GM12878 (cell line): ENCODE measurements around the gene KAT2A. TPM values are rescaled to one million over a fixed set of nuclear protein-coding genes. Genes with fewer than 3 reads are reported as not detected.

ENCODE experiments used
- ATAC-seq: fragments of 200-7000 bp; cut with Tn5 transposase; 3 replicates; pipeline ENCODE4 v1.9.1; 2020; ENCODE audit warnings: mild to moderate bottlenecking, moderate library complexity
- BruUV-seq: library from RNA; stranded (reverse); fragments of 400-500 nt; replicated peaks from 2 replicates; lab custom pipeline; 2021; lab: Mats Ljungman, UMichigan
- CTCF ChIA-PET: fragments of 300-600 bp; sonication (Branson Sonifier 250); formaldehyde crosslinking; extraction: SDS; loops from one replicate; lab custom pipeline; 2021; ENCODE audit warnings: inconsistent platforms; lab: Yijun Ruan, JAX
- POLR2A ChIA-PET: fragments of 350-600 bp; formaldehyde crosslinking; extraction: SDS; loops from one replicate; lab custom pipeline; 2021; ENCODE audit warnings: inconsistent platforms; lab: Charles Lee
- RAD21 ChIA-PET: fragments of 300-600 bp; sonication (Branson Sonifier 250); formaldehyde crosslinking; loops from one replicate; lab custom pipeline; 2023; ENCODE audit warnings: antibody characterized with exemption; ENCODE audit not compliant: unreplicated experiment; lab: Charles Lee
- SMC1A ChIA-PET: fragments of 300-600 bp; sonication (Branson Sonifier 250); formaldehyde crosslinking; loops from one replicate; lab custom pipeline; 2023; ENCODE audit not compliant: unreplicated experiment, uncharacterized antibody; lab: Charles Lee
- DNase-seq: peaks from one replicate; pipeline ENCODE4 v3.0.0-alpha.2; 2011; ENCODE audit warnings: low read depth, low spot score
- FAIRE-seq: peaks from 3 replicates; lab custom pipeline; 2011; peaks lifted over from hg19 to GRCh38; lab: Jason Lieb, UNC
- H2AFZ ChIP-seq: 2 replicates; pipeline ENCODE4 v1.6.0; 2011; ENCODE audit warnings: low read depth, low read length, control low read depth; ENCODE audit not compliant: control insufficient read depth
- H3K27ac ChIP-seq: 2 replicates; pipeline ENCODE4 v1.5.1; 2011; ENCODE audit warnings: control low read depth; ENCODE audit not compliant: control insufficient read depth, insufficient read depth
- H3K27me3 ChIP-seq, 2 experiments: replicated peaks in 1 of 2; 2 replicates each; pipeline versions ENCODE4 v1.6.0 to v1.6.1; 2011; ENCODE audit warnings: low read length in 1 of 2; ENCODE audit not compliant: control insufficient read depth in 2 of 2, insufficient read depth in 2 of 2
- H3K36me3 ChIP-seq, 2 experiments: 2 replicates each; pipeline ENCODE4 v1.5.1; 2011; ENCODE audit warnings: low read length in 1 of 2; ENCODE audit not compliant: control insufficient read depth in 2 of 2, insufficient read depth in 2 of 2
- H3K4me1 ChIP-seq: 2 replicates; pipeline ENCODE4 v1.6.1; 2011; ENCODE audit warnings: mild to moderate bottlenecking, low read length, moderate library complexity, mixed read lengths; ENCODE audit not compliant: control insufficient read depth, insufficient read depth
- H3K4me2 ChIP-seq: 2 replicates; pipeline ENCODE4 v1.6.0; 2011; ENCODE audit warnings: control low read depth; ENCODE audit not compliant: control insufficient read depth, insufficient read depth
- H3K4me3 ChIP-seq: fragments of 200-600 bp; sonication (generic); 2 replicates; pipeline ENCODE4 v1.5.1; 2016
- H3K79me2 ChIP-seq: 2 replicates; pipeline ENCODE4 v1.6.0; 2011; ENCODE audit warnings: low read length; ENCODE audit not compliant: control insufficient read depth, insufficient read depth
- H3K9ac ChIP-seq: 2 replicates; pipeline ENCODE4 v1.8.0; 2011; ENCODE audit warnings: low read length, control low read depth, mixed read lengths; ENCODE audit not compliant: control insufficient read depth, insufficient read depth
- H3K9me3 ChIP-seq: replicated peaks from 3 replicates; pipeline ENCODE4 v1.5.1; 2011; ENCODE audit warnings: mild to moderate bottlenecking, low read length; ENCODE audit not compliant: control insufficient read depth, insufficient read depth
- H4K20me1 ChIP-seq: 2 replicates; pipeline ENCODE4 v1.6.0; 2011; ENCODE audit not compliant: control insufficient read depth, insufficient read depth
- IKZF1 ChIP-seq: fragments of 450-650 bp; conservative IDR thresholded peaks from 2 replicates; pipeline ENCODE4 v1.6.1; 2017; ENCODE audit warnings: antibody characterized with exemption, mild to moderate bottlenecking
- RELA ChIP-seq: fragments of 450-650 bp; IDR thresholded peaks from 2 replicates; pipeline ENCODE4 v1.8.0; 2014; ENCODE audit warnings: borderline replicate concordance; ENCODE audit not compliant: partially characterized antibody
- ZSCAN29 ChIP-seq: fragments of 450-650 bp; IDR thresholded peaks from 2 replicates; pipeline ENCODE4 v1.6.1; 2017; ENCODE audit warnings: mild to moderate bottlenecking, moderate library complexity
- WGBS: methylation state at CpG from one replicate; pipeline ENCODE4 v1.1.6; 2016; ENCODE audit warnings: low lambda C conversion rate; ENCODE audit not compliant: insufficient replicate concordance, insufficient coverage; ENCODE audit errors: missing lambda C conversion rate; 5-methylcytosine and 5-hydroxymethylcytosine counted together
- in situ Hi-C: fragments of 300-500 bp; cut with MboI; formaldehyde crosslinking; loops from 9 replicates; pipeline ENCODE4 v1.14.3; 2018; ENCODE audit warnings: mixed read lengths
- intact Hi-C: fragments of 100-400 bp; cut with micrococcal nuclease; formaldehyde crosslinking; loops from one replicate; pipeline ENCODE4 v1.14.2; 2022; ENCODE audit not compliant: unreplicated experiment
- polyA plus RNA-seq, 11 experiments: library from polyadenylated mRNA; depleted of rRNA in 4 of 11; unstranded in 6 of 11; stranded (reverse) in 5 of 11; fragments of >200 nt; fragmentation: Nextera tagmentation in 4 of 11; fragmentation: Illumina TruSeq in 1 of 11; extraction: Ambion mirVana in 4 of 11; extraction: Trizol in 1 of 11; gene quantifications; 1 replicate in 1 of 11; 2 replicates in 10 of 11; pipeline versions ENCODE4 v1.2.1 to v1.2.3, GENCODE V29; 2011 to 2016; ENCODE audit warnings: inconsistent platforms in 2 of 11, missing spikeins in 2 of 11, low read depth in 1 of 11
- total RNA-seq, 4 experiments: library from RNA; depleted of rRNA in 3 of 4; stranded (reverse); fragments of >200 nt in 3 of 4; fragmentation: Illumina TruSeq in 1 of 4; extraction: Trizol in 1 of 4; gene quantifications; 2 replicates each; pipeline versions ENCODE4 v1.2.1 to v1.2.3, GENCODE V29; 2013 to 2021
- TF ChIP-seq, protein P1 (sequence below): fragments of 150-350 bp; IDR thresholded peaks from 2 replicates; pipeline ENCODE4 v1.6.1; 2016; ENCODE audit warnings: low read depth, low read length
- TF ChIP-seq, protein P2 (sequence below): fragments of 450-650 bp; IDR thresholded peaks from 2 replicates; pipeline ENCODE4 v1.6.1; 2018; ENCODE audit warnings: mild to moderate bottlenecking, low read depth, moderate library complexity; ENCODE audit not compliant: partially characterized antibody

KAT2A gene
- total and polyA plus RNA-seq, 10 of the 15 experiments (the other 5 are each of a cell fraction or from before 2014, with no cell fraction given) = 0.85 to 47.5 (median 14.6) TPM

DNA sequence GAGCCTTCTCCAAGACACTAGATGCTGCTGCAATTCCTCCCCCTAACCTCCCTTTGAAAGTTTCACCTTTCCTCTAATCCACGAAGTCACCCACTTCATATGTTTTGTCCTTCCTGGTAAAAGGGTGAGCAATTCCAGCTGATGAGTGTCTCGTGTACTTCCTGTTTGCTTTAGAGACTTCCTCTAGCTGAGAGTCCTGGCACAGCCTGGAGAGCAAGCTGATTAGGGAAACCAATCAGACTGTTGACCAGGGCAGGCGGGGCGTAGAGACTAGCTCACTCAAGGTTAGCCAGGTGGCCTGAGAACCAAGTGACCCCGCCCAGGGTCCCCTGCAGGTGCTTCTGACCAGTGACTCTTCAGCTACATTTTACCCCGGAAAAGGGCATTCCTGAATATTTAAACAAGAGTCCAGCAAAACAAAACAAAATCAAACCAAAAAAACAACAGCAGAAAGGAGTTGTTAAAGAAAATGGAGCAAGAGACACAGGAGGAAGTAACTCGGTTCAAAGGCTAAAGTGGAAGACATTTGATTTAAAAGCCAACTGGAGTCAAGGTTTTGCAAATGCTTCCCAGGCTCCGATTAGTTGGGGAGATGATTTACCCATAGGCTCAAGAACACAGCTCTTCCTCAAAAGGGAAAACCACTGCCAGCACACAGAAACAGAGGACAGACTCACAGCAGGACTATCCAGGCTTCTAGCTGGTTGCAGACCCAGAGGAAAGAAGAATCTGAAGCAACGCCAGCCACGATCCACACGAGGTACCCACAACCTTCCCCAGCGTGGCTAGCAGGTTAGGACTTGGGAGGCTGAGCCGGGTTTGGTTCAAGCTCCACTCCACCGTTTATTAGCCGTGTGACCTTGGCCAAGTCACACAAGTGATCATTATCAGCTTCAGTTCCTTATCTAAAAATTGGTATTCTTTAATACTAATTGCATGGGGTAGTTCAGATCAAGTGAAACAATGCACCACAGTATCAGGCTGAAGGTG is 14.8 kb upstream of the KAT2A start:
- peaks cover 43% of the 10 kb centered on the region for H3K79me2 ChIP-seq
- H4K20me1 ChIP-seq = peaks cover 25% of the 10 kb centered on the region; the same call in 1 of the 2 replicates
- no TSS peak for BruUV-seq
- FAIRE-seq (no peak), ATAC-seq (no peak), DNase-seq (no peak)
- no peak overlapping the region for H3K9ac ChIP-seq
- H2AFZ ChIP-seq = no peak overlapping the region
- H3K4me1 ChIP-seq = peaks cover 25% of the 10 kb centered on the region
- POLR2A ChIA-PET = interaction anchor here (0.5 to 1.8 kb wide), 8 partner anchors 17 to 97 kb away, joined by 3 to 6 read pairs (median 4); no protein-coding TSS in a partner anchor
- RAD21 ChIA-PET = interaction anchor here (1.2 to 2.6 kb wide), 3 partner anchors 16 to 45 kb away, joined by 3 to 10 read pairs (median 5); partner anchors contain the start of gene KCNH4
- no peak overlapping the region for H3K27ac ChIP-seq
- no peak overlapping the region for H3K4me3 ChIP-seq
- peaks cover 9 to 10% of the 10 kb centered on the region in 2 experiments; a peak in 3 of 4 replicates for H3K36me3 ChIP-seq
- in situ Hi-C loops (no loop called here), intact Hi-C loops (no loop called here)
- 83% methylated on average over 15 of the region's 15 CpGs for WGBS
- SMC1A ChIA-PET = interaction anchor here (1.4 to 1.6 kb wide), 2 partner anchors 45 to 111 kb away, joined by 3 to 4 read pairs; partner anchors contain the start of gene KCNH4
- H3K27me3 ChIP-seq = no peaks in the 10 kb centered on the region
- no peak overlapping the region for H3K4me2 ChIP-seq
- TF ChIP-seq RELA (no peak), IKZF1 (no peak), ZSCAN29 (no peak)
- TF ChIP-seq, protein P1, sequence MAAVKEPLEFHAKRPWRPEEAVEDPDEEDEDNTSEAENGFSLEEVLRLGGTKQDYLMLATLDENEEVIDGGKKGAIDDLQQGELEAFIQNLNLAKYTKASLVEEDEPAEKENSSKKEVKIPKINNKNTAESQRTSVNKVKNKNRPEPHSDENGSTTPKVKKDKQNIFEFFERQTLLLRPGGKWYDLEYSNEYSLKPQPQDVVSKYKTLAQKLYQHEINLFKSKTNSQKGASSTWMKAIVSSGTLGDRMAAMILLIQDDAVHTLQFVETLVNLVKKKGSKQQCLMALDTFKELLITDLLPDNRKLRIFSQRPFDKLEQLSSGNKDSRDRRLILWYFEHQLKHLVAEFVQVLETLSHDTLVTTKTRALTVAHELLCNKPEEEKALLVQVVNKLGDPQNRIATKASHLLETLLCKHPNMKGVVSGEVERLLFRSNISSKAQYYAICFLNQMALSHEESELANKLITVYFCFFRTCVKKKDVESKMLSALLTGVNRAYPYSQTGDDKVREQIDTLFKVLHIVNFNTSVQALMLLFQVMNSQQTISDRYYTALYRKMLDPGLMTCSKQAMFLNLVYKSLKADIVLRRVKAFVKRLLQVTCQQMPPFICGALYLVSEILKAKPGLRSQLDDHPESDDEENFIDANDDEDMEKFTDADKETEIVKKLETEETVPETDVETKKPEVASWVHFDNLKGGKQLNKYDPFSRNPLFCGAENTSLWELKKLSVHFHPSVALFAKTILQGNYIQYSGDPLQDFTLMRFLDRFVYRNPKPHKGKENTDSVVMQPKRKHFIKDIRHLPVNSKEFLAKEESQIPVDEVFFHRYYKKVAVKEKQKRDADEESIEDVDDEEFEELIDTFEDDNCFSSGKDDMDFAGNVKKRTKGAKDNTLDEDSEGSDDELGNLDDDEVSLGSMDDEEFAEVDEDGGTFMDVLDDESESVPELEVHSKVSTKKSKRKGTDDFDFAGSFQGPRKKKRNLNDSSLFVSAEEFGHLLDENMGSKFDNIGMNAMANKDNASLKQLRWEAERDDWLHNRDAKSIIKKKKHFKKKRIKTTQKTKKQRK = no peak
- TF ChIP-seq, protein P2, sequence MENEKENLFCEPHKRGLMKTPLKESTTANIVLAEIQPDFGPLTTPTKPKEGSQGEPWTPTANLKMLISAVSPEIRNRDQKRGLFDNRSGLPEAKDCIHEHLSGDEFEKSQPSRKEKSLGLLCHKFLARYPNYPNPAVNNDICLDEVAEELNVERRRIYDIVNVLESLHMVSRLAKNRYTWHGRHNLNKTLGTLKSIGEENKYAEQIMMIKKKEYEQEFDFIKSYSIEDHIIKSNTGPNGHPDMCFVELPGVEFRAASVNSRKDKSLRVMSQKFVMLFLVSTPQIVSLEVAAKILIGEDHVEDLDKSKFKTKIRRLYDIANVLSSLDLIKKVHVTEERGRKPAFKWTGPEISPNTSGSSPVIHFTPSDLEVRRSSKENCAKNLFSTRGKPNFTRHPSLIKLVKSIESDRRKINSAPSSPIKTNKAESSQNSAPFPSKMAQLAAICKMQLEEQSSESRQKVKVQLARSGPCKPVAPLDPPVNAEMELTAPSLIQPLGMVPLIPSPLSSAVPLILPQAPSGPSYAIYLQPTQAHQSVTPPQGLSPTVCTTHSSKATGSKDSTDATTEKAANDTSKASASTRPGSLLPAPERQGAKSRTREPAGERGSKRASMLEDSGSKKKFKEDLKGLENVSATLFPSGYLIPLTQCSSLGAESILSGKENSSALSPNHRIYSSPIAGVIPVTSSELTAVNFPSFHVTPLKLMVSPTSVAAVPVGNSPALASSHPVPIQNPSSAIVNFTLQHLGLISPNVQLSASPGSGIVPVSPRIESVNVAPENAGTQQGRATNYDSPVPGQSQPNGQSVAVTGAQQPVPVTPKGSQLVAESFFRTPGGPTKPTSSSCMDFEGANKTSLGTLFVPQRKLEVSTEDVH = no peak
- CTCF ChIA-PET = interaction anchor here (1.4 to 2.4 kb wide), 7 partner anchors 9 to 173 kb away, joined by 3 to 7 read pairs (median 5); partner anchors contain the start of gene KAT2A
- H3K9me3 ChIP-seq = no peaks in the 10 kb centered on the region
